Endodermal cell (in vitro differentiated cells): ENCODE data around the gene GFPT1. TPM values are rescaled to one million over a fixed set of nuclear protein-coding genes. Genes with fewer than 3 reads are reported as not detected.

Experiments used
- DNase-seq: peaks from one replicate; pipeline ENCODE4 v3.0.0-alpha.2; 2017
- H3K27ac ChIP-seq: 2 replicates; pipeline ENCODE4 v1.5.1; 2013; ENCODE audit warnings: mild to moderate bottlenecking, low read depth, low read length, moderate library complexity
- H3K27me3 ChIP-seq: 2 replicates; pipeline ENCODE4 v1.6.1; 2013; ENCODE audit warnings: mild to moderate bottlenecking, low read length, moderate library complexity; ENCODE audit not compliant: insufficient read depth, control insufficient read depth, poor library complexity, severe bottlenecking
- H3K36me3 ChIP-seq: 2 replicates; pipeline ENCODE4 v1.7.0; 2013; ENCODE audit warnings: mild to moderate bottlenecking, low read length, moderate library complexity; ENCODE audit not compliant: control insufficient read depth, insufficient read depth
- H3K4me1 ChIP-seq: one replicate; pipeline ENCODE4 v1.7.0; 2013; ENCODE audit warnings: low read length; ENCODE audit not compliant: control insufficient read depth, insufficient read depth
- H3K4me3 ChIP-seq: 2 replicates; pipeline ENCODE4 v1.5.1; 2013; ENCODE audit warnings: mild to moderate bottlenecking, low read length, moderate library complexity
- H3K9ac ChIP-seq: 2 replicates; pipeline ENCODE4 v1.6.1; 2013; ENCODE audit warnings: mild to moderate bottlenecking, low read length, moderate library complexity; ENCODE audit not compliant: poor library complexity, severe bottlenecking; ENCODE audit errors: extremely low read depth
- H3K9me3 ChIP-seq: 2 replicates; pipeline ENCODE4 v1.6.1; 2013; ENCODE audit warnings: mild to moderate bottlenecking, low read length, moderate library complexity; ENCODE audit not compliant: control insufficient read depth
- H3K27ac Mint-ChIP-seq: 2 replicates; pipeline ENCODE4 v1.8.0; 2020; ENCODE audit warnings: mixed read lengths
- H3K27me3 Mint-ChIP-seq: 2 replicates; pipeline ENCODE4 v1.8.0; 2021; ENCODE audit warnings: mild to moderate bottlenecking, mixed read lengths; ENCODE audit not compliant: insufficient read depth
- H3K36me3 Mint-ChIP-seq: 2 replicates; pipeline ENCODE4 v1.8.0; 2020; ENCODE audit warnings: low read depth, mixed read lengths
- H3K4me1 Mint-ChIP-seq: 2 replicates; pipeline ENCODE4 v1.8.0; 2020; ENCODE audit warnings: mixed read lengths
- H3K4me3 Mint-ChIP-seq: 2 replicates; pipeline ENCODE4 v1.8.0; 2020; ENCODE audit warnings: mild to moderate bottlenecking, moderate library complexity, mixed read lengths
- H3K9me3 Mint-ChIP-seq: 2 replicates; pipeline ENCODE4 v1.8.0; 2020; ENCODE audit warnings: mild to moderate bottlenecking, mixed read lengths
- WGBS, 2 experiments: methylation state at CpG; one replicate each; pipeline versions ENCODE4 v1.1.5 to v1.1.7; 2013; ENCODE audit warnings: missing lambda C conversion rate in 2 of 2, mixed read lengths in 1 of 2; ENCODE audit not compliant: insufficient coverage in 1 of 2, insufficient read length in 1 of 2; 5-methylcytosine and 5-hydroxymethylcytosine counted together
- total RNA-seq, 2 donors: library from RNA; stranded (reverse); fragmentation: NEBNext Ultra II Directional in 1 of 2; extraction: Animal tissue kit (Norgen Biotek cat#: 25700) in 1 of 2; gene quantifications; 2 replicates in 1 of 2; 3 replicates in 1 of 2; pipeline ENCODE4 v1.2.1, GENCODE V29; 2021
- TF ChIP-seq, protein P1 (sequence below): fragments of 200-600 bp; sonication (generic); conservative IDR thresholded peaks from 2 replicates; pipeline ENCODE4 v1.5.0; 2021; ENCODE audit warnings: antibody characterized with exemption, mild to moderate bottlenecking

Gene GFPT1
- total RNA-seq, 2 donors from 2014 or later, result 79.8 to 95.9 TPM

- peaks cover 12% of the 10 kb centered on the region for H3K4me1 Mint-ChIP-seq
- no peak overlapping the region for H3K9ac ChIP-seq
- peaks cover 20% of the 10 kb centered on the region for H3K36me3 ChIP-seq
- TF ChIP-seq, protein P1, sequence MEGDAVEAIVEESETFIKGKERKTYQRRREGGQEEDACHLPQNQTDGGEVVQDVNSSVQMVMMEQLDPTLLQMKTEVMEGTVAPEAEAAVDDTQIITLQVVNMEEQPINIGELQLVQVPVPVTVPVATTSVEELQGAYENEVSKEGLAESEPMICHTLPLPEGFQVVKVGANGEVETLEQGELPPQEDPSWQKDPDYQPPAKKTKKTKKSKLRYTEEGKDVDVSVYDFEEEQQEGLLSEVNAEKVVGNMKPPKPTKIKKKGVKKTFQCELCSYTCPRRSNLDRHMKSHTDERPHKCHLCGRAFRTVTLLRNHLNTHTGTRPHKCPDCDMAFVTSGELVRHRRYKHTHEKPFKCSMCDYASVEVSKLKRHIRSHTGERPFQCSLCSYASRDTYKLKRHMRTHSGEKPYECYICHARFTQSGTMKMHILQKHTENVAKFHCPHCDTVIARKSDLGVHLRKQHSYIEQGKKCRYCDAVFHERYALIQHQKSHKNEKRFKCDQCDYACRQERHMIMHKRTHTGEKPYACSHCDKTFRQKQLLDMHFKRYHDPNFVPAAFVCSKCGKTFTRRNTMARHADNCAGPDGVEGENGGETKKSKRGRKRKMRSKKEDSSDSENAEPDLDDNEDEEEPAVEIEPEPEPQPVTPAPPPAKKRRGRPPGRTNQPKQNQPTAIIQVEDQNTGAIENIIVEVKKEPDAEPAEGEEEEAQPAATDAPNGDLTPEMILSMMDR, result no peak
- H3K27ac ChIP-seq, result no peak overlapping the region
- no peaks in the 10 kb centered on the region for H3K4me1 ChIP-seq
- no peaks in the 10 kb centered on the region for H3K27me3 Mint-ChIP-seq
- no peak overlapping the region for H3K27ac Mint-ChIP-seq
- no peak overlapping the region for H3K4me3 Mint-ChIP-seq
- H3K9me3 Mint-ChIP-seq, result no peaks in the 10 kb centered on the region
- no peak for DNase-seq
- H3K9me3 ChIP-seq, result no peaks in the 10 kb centered on the region
- peaks cover 26% of the 10 kb centered on the region for H3K36me3 Mint-ChIP-seq
- H3K27me3 ChIP-seq, result no peaks in the 10 kb centered on the region
- H3K4me3 ChIP-seq, result no peak overlapping the region
- 93 to 94% methylated on average over 9 to 11 of the region's 12 CpGs for WGBS, 2 experiments
Measured at GRCh38 chr2:69380072-69380917, 6.7 kb downstream of the GFPT1 start.

GRCh38 chr2:69376403-69376802, 10.6 kb downstream of the GFPT1 start:
- no peak overlapping the region for H3K27ac ChIP-seq
- H3K36me3 ChIP-seq, result peaks cover 35% of the 10 kb centered on the region
- H3K9ac ChIP-seq, result no peak overlapping the region
- Mint-ChIP-seq H3K4me3 (no peak overlapping the region), H3K9me3 (no peaks in the 10 kb centered on the region), H3K27me3 (no peaks in the 10 kb centered on the region), H3K4me1 (peaks cover 4% of the 10 kb centered on the region), H3K27ac (peak overlapping the region; percentile 49), H3K36me3 (peaks cover 38% of the 10 kb centered on the region)
- DNase-seq, result no peak
- no peak overlapping the region for H3K4me3 ChIP-seq
- WGBS, 2 experiments, result 95% methylated on average over 5 to 6 of the region's 6 CpGs
- H3K27me3 ChIP-seq, result no peaks in the 10 kb centered on the region
- no peaks in the 10 kb centered on the region for H3K4me1 ChIP-seq
- TF ChIP-seq, protein P1, result no peak
- no peaks in the 10 kb centered on the region for H3K9me3 ChIP-seq

- H3K36me3 Mint-ChIP-seq, result peaks cover 37% of the 10 kb centered on the region
- DNase-seq, result no peak
- no peaks in the 10 kb centered on the region for H3K9me3 ChIP-seq
- H3K9me3 Mint-ChIP-seq, result no peaks in the 10 kb centered on the region
- TF ChIP-seq, protein P1, result peak; percentile 87
- H3K4me1 ChIP-seq, result no peaks in the 10 kb centered on the region
- peaks cover 39% of the 10 kb centered on the region for H3K36me3 ChIP-seq
- H3K27me3 ChIP-seq, result no peaks in the 10 kb centered on the region
- H3K4me1 Mint-ChIP-seq, result peaks cover 4% of the 10 kb centered on the region
- H3K4me3 ChIP-seq, result no peak overlapping the region
- H3K27me3 Mint-ChIP-seq, result no peaks in the 10 kb centered on the region
- 92 to 98% methylated on average over 6 to 7 of the region's 8 CpGs for WGBS, 2 experiments
- H3K27ac Mint-ChIP-seq, result no peak overlapping the region
- no peak overlapping the region for H3K27ac ChIP-seq
- no peak overlapping the region for H3K4me3 Mint-ChIP-seq
- no peak overlapping the region for H3K9ac ChIP-seq
Measured at GRCh38 chr2:69375494-69376353, 11.3 kb downstream of the GFPT1 start.
